C1 segment of cervical spinal cord (tissue), 14 donors: ENCODE results near the gene BBLN.
A peak's percentile ranks its signal among the peaks of the same experiment; 100 is the strongest.
"Not testable (repeated sequence)": the region's sequence is repeated elsewhere in the genome, so short reads cannot be mapped to it uniquely, and the experiment has no call there.

Source experiments
- DNase-seq, 14 donors: peaks; one replicate each; lab custom pipeline; 2025; lab: John Stamatoyannopoulos, UW

The BBLN gene, protein sequence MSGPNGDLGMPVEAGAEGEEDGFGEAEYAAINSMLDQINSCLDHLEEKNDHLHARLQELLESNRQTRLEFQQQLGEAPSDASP

GRCh38 chr9:128159784-128160602 lies at the start of gene BBLN:
BBLN (plus strand) TSS chr9:128160265; CDS start chr9:128160408, 143 bp downstream.
- DNase-seq = peak; percentile 63 to 95 (median 88)

DNA sequence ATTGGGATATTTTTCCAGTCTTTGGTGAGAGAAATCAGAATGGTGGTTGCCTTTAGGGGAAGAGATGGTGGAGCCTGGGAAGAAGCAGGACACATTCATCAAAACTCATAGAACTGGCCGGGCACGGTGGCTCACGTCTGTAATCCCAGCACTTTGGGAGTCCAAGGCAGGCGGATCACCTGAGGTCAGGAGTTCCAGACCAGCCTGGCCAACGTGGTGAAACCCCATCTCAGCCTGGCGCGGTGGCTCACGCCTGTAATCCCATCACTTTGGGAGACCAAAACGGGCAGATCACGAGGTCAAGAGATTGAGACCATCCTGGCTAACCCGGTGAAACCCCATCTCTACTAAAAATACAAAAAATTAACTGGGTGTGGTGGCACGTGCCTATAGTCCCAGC lies 48.3 kb upstream of the BBLN start:
- DNase-seq = not testable (repeated sequence)

DNA sequence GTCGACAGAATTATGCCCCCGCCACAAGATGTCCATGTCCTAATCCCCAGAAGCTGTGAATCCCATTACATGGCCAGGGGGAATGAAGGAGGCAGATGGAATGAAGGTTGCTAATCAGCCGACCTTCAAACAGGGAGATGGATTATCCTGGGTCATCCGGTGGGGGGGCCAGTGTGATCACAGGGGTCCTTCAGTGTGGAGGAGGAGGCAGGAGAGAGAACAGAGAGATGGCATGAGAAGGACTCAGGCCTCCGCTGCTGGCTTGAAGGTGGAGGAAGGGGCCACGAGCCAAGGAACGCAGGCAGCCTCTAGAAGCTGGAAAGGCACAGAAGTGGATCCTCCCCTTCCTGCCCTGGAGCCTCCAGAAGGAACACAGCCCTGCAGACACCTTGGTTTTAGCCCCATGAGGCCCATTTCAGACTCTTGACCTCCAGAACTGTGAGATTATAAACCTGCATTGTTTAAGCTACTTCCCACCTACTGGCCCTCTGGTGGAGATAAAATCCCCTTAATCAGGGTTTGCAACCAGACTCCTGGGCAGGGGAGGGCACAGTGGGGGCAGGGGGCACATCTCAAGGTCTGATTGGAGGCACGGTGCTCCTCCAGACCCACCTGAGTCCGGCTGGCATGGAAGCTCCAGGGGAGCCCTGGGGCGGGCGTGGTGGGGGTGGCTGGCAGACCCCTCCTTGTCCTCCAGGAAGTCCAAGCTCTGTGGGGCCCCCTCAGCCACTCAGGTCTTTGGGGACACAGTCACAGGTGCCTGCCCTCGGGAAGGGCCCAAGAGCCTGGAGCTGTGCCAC lies 46.3 kb upstream of the BBLN start:
- no peak for DNase-seq

DNA sequence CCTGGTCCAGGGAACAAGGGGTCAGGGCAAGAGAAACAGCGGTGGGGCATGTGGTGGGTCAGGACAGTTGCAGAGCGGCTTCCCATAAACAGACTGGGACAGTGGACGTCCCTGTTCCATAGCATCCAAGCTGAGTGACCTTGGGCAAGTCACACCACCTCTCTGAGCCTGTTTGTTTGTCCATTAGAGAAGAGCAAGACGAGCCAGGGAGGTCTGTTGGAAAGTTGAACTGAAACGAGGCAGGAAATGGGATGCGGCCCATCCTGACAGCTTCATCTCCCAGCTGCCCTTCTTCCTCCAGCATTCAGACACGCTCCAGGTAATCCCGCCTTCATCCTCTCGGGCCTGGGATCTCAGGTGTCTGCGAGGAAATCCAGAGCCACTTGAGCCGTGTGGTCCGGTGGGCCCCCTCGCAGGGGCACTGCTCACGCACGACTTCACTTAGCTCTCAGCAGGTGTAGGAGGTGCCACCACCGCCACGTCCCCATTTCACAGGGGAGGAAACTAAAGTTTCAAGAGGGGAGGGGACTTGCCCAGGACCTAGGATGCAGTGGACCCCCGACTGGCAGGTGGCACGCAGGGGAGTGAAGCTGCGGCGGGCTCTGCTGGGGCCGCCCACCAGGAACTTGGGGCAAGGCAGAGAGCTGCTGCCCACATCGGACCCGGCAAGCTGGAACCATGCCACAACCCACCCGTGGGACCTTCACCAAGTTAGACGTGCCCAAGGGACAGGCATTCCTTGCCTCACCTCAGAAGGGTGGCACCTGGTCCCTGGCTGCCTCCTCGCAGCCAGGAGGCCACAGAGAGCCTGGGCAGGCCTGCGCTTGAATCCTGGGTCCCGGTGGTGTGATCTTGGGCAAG lies 45.5 kb upstream of the BBLN start:
- DNase-seq = no peak

GRCh38 chr9:128115187-128116103 lies 44.6 kb upstream of the BBLN start:
- no peak for DNase-seq

- DNase-seq = no peak
Measured at GRCh38 chr9:128116104-128117083, 43.7 kb upstream of the BBLN start.

- DNase-seq = peak in 13 of 14 donors; percentile 26 to 93 (median 82)
Measured at GRCh38 chr9:128117613-128118471, 42.2 kb upstream of the BBLN start.

- no peak for DNase-seq
Measured at GRCh38 chr9:128118472-128118857, 41.6 kb upstream of the BBLN start.

GRCh38 chr9:128118971-128119665 lies 40.9 kb upstream of the BBLN start:
- DNase-seq = peak in 1 of 14 donors; percentile 15

DNA sequence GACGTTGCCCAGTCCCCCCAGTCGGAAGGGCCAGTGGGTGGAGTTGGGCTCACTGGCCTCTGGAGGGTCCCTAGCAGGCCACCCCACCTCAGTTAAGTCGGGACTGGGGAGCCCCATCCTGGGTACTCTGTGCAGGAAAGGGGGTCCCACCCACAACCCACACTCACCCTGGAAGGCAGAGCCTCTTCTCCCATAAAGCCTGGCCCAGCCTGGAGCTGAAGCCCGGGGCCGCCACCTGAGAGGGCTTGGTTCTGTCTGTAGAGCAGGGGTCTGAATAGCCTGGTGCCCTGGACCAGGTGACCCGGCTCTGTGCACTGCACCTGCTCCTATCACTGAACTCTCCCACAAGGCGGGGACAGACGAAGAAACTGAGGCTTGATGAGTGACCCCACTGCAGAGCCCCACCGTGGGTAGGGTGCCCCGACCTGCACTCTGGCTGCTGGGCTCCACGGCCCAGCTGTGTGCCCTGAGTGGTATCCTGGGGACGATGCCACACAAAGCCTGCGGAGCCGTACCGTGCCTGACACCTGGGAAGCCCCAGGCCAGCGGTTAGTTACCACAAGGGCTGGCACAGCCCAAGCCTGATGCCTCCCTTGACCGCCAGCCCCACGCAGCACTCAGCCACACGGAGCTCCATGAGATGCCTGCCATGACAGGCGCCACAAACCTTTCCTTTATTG lies 39.9 kb upstream of the BBLN start:
- DNase-seq = no peak

DNA sequence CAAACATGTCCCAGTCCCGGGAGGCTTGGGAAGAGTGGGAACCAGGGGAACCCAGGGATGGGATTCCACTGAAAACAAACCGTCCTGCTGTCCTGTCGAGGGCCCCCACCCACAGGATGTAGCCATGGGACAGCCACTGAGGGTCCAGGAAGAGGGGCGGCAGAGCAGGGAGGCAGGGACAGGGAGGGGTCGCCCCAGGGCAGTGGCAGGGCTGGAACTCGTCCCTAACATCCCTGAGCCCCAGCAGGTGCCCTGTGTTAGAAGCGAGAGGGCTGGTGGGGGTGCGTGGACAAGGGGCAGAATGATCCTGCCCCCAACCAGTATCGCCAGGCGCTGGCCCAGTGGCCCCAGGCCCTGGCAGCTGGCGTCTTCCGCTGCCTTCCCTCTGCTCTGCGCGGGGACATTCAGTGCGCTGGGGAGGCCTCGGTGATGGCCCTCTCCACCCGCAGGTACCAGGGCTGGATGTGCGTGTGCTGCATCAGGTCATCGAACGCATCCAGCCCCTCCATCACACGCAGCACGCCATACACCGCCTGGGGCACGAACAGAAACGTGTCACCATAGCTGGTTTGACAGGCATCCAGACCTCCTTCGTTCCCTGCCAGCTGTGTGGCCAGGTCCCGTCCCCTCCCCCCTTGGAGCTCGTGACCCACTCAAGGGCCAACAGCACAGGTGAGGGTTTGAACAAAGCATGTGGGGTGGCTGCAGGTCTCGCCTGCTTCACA lies 39.2 kb upstream of the BBLN start:
- no peak for DNase-seq

DNA sequence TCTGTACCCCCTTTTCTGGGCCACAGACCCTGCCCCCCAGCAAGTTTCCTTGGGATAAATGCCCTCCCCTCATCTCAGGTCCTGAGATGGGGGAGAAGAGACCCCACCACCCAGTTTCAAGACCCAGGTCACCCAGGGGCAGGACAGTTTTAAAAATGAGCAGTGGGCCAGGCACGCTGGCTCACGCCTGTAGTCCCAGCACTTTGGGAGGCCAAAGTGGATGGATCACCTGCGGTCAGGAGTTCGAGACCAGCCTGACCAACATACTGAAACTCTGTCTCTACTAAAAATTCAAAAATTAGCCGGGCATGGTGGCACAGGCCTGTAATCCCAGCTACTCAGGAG lies 38.6 kb upstream of the BBLN start:
- DNase-seq = no peak

- DNase-seq = no peak
Measured at GRCh38 chr9:128121924-128122808, 37.9 kb upstream of the BBLN start.

DNA sequence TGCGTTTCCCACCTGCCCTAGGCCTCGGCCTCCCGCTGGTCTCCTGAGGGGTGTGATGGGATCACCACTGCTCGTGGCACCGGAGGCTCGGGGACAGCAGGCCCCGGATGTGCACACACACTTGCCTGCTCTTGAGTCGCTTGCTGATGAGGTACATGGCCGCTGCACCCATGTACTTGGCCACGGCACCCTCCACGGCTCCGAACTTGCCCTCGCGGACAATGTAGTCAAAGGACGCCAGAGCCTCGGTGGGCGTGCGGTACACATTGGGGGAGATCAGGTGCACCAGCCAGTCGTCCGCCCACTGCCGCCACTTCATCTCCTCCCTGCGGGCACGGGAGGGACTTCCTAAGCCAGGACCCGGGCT lies 37.3 kb upstream of the BBLN start:
- no peak for DNase-seq

DNA sequence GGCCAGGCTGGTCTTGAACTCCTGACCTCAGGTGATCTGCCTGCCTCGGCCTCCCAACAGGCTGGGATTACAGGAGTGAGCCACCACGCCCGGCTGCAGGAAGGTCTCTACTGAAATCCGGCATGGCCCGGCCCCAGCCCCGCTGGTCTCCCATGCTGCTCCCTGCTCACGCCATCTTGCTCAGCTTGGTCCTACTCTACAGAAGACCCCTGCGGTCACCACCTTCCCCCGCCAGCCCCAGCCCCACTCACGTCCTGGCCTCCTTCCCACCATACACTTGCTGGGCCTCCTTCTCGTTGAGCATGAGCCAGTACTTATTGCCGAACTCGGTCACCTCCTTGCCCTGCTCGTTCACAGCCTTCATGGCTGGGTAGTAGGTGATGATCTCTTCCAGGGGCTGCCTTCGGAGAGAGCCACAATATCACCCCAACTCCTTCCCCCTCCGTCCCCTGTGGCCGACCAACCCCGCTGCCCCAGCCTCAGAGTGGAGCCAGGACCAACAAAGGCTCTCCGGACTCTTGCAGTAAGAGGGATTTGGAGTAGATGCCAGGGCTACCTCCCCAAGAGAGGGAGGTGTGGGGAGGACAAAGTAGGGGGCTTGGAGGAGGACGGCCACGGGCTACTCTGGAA lies 36.5 kb upstream of the BBLN start:
- DNase-seq = no peak
